ENCODE results near the gene HVCN1. TPM values are rescaled to one million over a fixed set of nuclear protein-coding genes. Genes with fewer than 3 reads are reported as not detected.
"Not testable (repeated sequence)": the region's sequence is repeated elsewhere in the genome, so short reads cannot be mapped to it uniquely, and the experiment has no call there.

Gene HVCN1
- 1 to 10 TPM; 4.6 to 8.1 (median 5.8) TPM for total RNA-seq

GRCh38 chr12:110688446-110689280 is at the start of gene HVCN1:
HVCN1 (minus strand) TSS chr12:110689115; CDS start chr12:110683245, 5,870 bp downstream.
- DNase-seq = peak in 1 of 2 donors; percentile 22
- Histone ChIP-seq H3K4me3 (peak within 1 kb of the TSS; percentile 69 to 91 (median 74)), H3K9me3 (no peaks in the 10 kb centered on the region), H3K36me3 (no peaks in the 10 kb centered on the region), H3K27ac (peak within 1 kb of the TSS; percentile 63 to 77 (median 72)), H3K27me3 (peaks cover 0 to 5% (median 0%) of the 10 kb centered on the region in 3 donors), H3K4me1 (peaks cover 0 to 11% of the 10 kb centered on the region in 2 donors)
- ATAC-seq = peak; percentile 63 to 79
- intact Hi-C loops (cut with DNase I; ENCODE audit: low total_unique reads) (no loop called here), in situ Hi-C loops (cut with MboI; ENCODE audit: low sequenced_read_pairs in 4 of 4) (no loop called here)
- TF ChIP-seq CTCF (IDR thresholded peaks at IDR 0.05 in 4 of 5, conservative IDR thresholded peaks at IDR 0.05 in 1 of 5) (no peak), POLR2A (IDR thresholded peaks at IDR 0.05) (no peak)

DNA sequence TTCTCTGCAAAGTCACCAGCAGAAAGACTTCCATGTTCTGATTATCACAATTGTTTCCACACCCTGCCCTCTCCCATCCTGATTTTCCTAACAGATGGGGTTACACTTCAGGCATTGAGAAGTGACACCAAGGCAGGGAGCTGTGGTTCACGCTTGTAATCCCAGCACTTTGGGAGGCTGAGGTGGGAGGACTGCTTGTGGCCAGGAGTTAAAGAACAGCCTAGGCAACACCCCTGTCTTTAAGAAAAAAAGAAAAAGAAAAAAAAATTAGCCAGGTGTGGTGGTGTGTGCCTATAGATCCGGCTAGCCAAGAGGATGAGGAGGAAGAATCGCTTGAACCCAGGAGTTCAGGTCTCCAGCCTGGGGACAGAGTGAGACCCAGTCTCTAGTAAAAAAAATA is 48.6 kb upstream of the HVCN1 start:
- H3K27ac ChIP-seq = no peak overlapping the region
- intact Hi-C loops (cut with DNase I; ENCODE audit: low total_unique reads) (no loop called here), in situ Hi-C loops (cut with MboI; ENCODE audit: low sequenced_read_pairs in 4 of 4) (no loop called here)

DNA sequence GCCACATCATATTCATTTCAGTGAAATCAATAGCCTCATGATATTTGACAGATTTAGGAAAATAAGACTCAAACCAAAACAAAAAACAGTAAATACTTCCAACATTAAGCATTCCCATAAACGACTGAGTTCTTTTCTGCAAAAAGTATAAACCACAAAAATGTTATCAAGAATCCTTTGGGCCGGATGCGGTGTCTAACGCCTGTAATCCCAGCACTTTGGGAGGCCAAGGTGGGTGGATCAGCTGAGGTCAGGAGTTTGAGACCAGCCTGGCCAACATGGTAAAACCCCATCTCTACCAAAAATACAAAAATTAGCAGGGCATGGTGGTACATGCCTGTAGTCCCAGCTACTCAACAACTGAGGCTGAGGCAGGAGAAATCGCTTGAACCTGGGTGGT is 48.1 kb upstream of the HVCN1 start:
- H3K4me1 ChIP-seq = peaks cover 69 to 72% of the 10 kb centered on the region in 2 donors
- H3K36me3 ChIP-seq; intact Hi-C loops (cut with DNase I; ENCODE audit: low total_unique reads); DNase-seq; ATAC-seq; H3K27me3 ChIP-seq; in situ Hi-C loops (cut with MboI; ENCODE audit: low sequenced_read_pairs in 4 of 4); H3K4me3 ChIP-seq; H3K27ac ChIP-seq; H3K9me3 ChIP-seq: not testable (repeated sequence)

More for the DNA sequence above, 48.6 kb upstream of the HVCN1 start:
- no peak for ATAC-seq
- Histone ChIP-seq H3K9me3 (no peaks in the 10 kb centered on the region), H3K27me3 (no peaks in the 10 kb centered on the region), H3K4me3 (no peak overlapping the region), H3K36me3 (no peaks in the 10 kb centered on the region), H3K4me1 (peaks cover 67% of the 10 kb centered on the region in 2 donors)
- DNase-seq = no peak
- no peak for TF ChIP-seq CTCF (IDR thresholded peaks at IDR 0.05 in 4 of 5, conservative IDR thresholded peaks at IDR 0.05 in 1 of 5)
- TF ChIP-seq POLR2A (IDR thresholded peaks at IDR 0.05) = no peak

DNA sequence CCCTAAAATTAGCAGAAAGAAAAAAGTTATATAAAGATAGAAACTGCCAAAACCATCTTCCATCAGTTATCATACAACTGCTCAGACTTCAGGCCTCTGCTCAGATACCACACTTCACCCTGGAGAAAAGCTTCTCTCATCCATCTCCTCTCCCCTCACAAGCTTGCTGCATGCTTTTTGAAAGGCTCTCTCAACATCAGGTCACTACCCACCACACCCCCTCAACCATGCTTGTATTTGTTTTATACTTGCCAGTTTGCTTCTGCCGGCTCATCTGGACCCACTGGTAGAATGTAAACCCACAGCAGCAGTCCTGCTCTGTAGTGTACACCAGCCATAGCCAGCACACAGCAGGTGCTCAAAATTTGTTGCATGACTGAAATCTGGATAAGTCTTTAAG is 45.0 kb upstream of the HVCN1 start:
- H3K36me3 ChIP-seq = peaks cover 4 to 18% of the 10 kb centered on the region in 2 donors
- TF ChIP-seq POLR2A (IDR thresholded peaks at IDR 0.05) (no peak), CTCF (IDR thresholded peaks at IDR 0.05 in 4 of 5, conservative IDR thresholded peaks at IDR 0.05 in 1 of 5) (no peak)
- no peaks in the 10 kb centered on the region for H3K9me3 ChIP-seq
- H3K4me3 ChIP-seq = no peak overlapping the region
- intact Hi-C loops (cut with DNase I; ENCODE audit: low total_unique reads) = no loop called here
- peaks cover 46 to 47% of the 10 kb centered on the region in 2 donors for H3K4me1 ChIP-seq
- H3K27me3 ChIP-seq = no peaks in the 10 kb centered on the region
- in situ Hi-C loops (cut with MboI; ENCODE audit: low sequenced_read_pairs in 4 of 4) = no loop called here
- ATAC-seq (no peak), DNase-seq (no peak)
- H3K27ac ChIP-seq = no peak overlapping the region

DNA sequence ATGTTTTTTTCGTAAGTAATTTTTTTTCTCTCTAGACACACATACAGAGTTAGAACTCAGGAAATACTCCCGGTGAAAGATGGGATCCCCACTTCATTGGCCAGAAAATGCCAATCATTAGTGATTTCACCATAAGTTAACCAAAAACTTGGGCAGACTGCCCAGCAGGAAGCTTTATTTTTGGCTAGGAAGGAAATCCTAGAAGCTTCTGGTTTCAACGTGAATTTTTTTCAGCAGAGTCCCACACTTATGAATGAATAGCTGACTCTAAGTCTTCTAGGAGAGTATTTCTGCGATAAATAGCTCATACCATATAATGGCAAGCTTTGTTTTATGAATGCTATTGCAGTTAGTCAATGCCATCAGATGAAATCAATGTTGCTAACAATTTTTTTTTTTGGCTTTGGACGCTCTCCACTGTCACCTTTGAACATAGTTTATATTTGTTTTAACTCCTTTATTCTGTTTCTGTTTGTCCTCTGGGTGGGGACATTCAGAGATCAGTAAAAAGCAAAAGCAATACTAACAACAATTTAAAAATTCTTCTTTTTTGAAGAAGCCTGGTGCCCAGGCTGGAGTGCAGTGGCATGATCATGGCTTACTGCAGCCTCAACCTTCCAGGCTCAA is 44.3 kb upstream of the HVCN1 start:
- no peak for DNase-seq
- peaks cover 4 to 25% of the 10 kb centered on the region in 2 donors for H3K36me3 ChIP-seq
- peak in 1 of 2 donors; percentile 30 for ATAC-seq

More for the DNA sequence above, 44.3 kb upstream of the HVCN1 start:
- Histone ChIP-seq H3K4me3 (no peak overlapping the region), H3K4me1 (peaks cover 39 to 40% of the 10 kb centered on the region in 2 donors), H3K27ac (peak overlapping the region in 1 of 4 donors; percentile 30), H3K9me3 (no peaks in the 10 kb centered on the region), H3K27me3 (no peaks in the 10 kb centered on the region)
- intact Hi-C loops (cut with DNase I; ENCODE audit: low total_unique reads) (no loop called here), in situ Hi-C loops (cut with MboI; ENCODE audit: low sequenced_read_pairs in 4 of 4) (no loop called here)
- no peak for TF ChIP-seq POLR2A (IDR thresholded peaks at IDR 0.05)
- no peak for TF ChIP-seq CTCF (IDR thresholded peaks at IDR 0.05 in 4 of 5, conservative IDR thresholded peaks at IDR 0.05 in 1 of 5)
